A549 (cell line): ENCODE results near the gene DACT2. TPM values are rescaled to one million over a fixed set of nuclear protein-coding genes. Genes with fewer than 3 reads are reported as not detected.

Experiments used
- ATAC-seq, 2 experiments: fragments of 200-7000 bp in 1 of 2; fragments of >200 bp in 1 of 2; cut with Nextera tagmentation in 1 of 2; cut with Tn5 transposase in 1 of 2; 3 replicates each; pipeline versions ENCODE4 v1.8.0 to v1.9.1; 2018 to 2020; ENCODE audit warnings: mild to moderate bottlenecking in 1 of 2, moderate library complexity in 1 of 2
- CTCF ChIA-PET: fragments of 300-600 bp; sonication (Branson Sonifier 250); formaldehyde crosslinking; extraction: SDS; loops from one replicate; lab custom pipeline; 2021; ENCODE audit warnings: antibody characterized with exemption, inconsistent platforms; lab: Yijun Ruan, JAX
- POLR2A ChIA-PET: fragments of 350-600 bp; formaldehyde crosslinking; extraction: SDS; loops from one replicate; lab custom pipeline; 2021; ENCODE audit warnings: antibody characterized with exemption, inconsistent platforms; lab: Yijun Ruan, JAX
- DNase-seq, 2 experiments: peaks; one replicate each; pipeline versions ENCODE4 v3.0.0 to v3.0.0-alpha.2; 2011 to 2016; ENCODE audit warnings: low read depth in 1 of 2, low spot score in 1 of 2
- FAIRE-seq: peaks from 2 replicates; lab custom pipeline; 2011; peaks lifted over from hg19 to GRCh38; lab: Jason Lieb, UNC
- H3K27ac ChIP-seq, 2 experiments: fragments of >200 bp; sonication (Bioruptor Twin); formaldehyde crosslinking; 3 replicates each; pipeline ENCODE4 v1.5.1; 2016 to 2017
- H3K4me1 ChIP-seq: fragments of >200 bp; sonication (Bioruptor Twin); formaldehyde crosslinking; 3 replicates; pipeline ENCODE4 v1.6.1; 2016
- H3K4me2 ChIP-seq: fragments of >200 bp; sonication (Bioruptor Twin); formaldehyde crosslinking; 3 replicates; pipeline ENCODE4 v1.6.1; 2016
- H3K4me3 ChIP-seq: fragments of >200 bp; sonication (Bioruptor Twin); formaldehyde crosslinking; 3 replicates; pipeline ENCODE4 v1.5.1; 2016
- H3K9me3 ChIP-seq: fragments of >200 bp; sonication (Bioruptor Twin); formaldehyde crosslinking; 3 replicates; pipeline ENCODE4 v1.6.1; 2016
- CBX8 ChIP-seq: fragments of 200-600 bp; sonication (generic); IDR thresholded peaks from 2 replicates; pipeline ENCODE4 v1.6.1; 2016
- CHD2 ChIP-seq: fragments of 150-350 bp; IDR thresholded peaks from 2 replicates; pipeline ENCODE4 v1.6.1; 2014; ENCODE audit warnings: low read length; ENCODE audit not compliant: partially characterized antibody
- EHMT2 ChIP-seq: fragments of 200-600 bp; sonication (generic); IDR thresholded peaks from 2 replicates; pipeline ENCODE4 v1.6.1; 2016; ENCODE audit warnings: antibody characterized with exemption, low read depth, mild to moderate bottlenecking, moderate library complexity
- FOSL2 ChIP-seq, 2 experiments: fragments of 450-650 bp in 1 of 2; fragments of >200 bp in 1 of 2; sonication (Bioruptor Twin) in 1 of 2; formaldehyde crosslinking; IDR thresholded peaks; 2 replicates each; pipeline versions ENCODE4 v1.5.0 to v1.6.1; 2016 to 2020; ENCODE audit warnings: mild to moderate bottlenecking in 1 of 2, moderate library complexity in 1 of 2
- GATA3 ChIP-seq: IDR thresholded peaks from 2 replicates; pipeline ENCODE4 v1.6.1; 2012; ENCODE audit warnings: borderline replicate concordance
- KDM1A ChIP-seq: fragments of 200-600 bp; sonication (generic); IDR thresholded peaks from 2 replicates; pipeline ENCODE4 v1.6.1; 2016; ENCODE audit warnings: low read depth, mild to moderate bottlenecking
- MAFK ChIP-seq: fragments of 450-650 bp; IDR thresholded peaks from 2 replicates; pipeline ENCODE4 v1.6.1; 2014; ENCODE audit not compliant: partially characterized antibody
- MYC ChIP-seq: IDR thresholded peaks from 2 replicates; pipeline ENCODE4 v1.6.1; 2012; ENCODE audit warnings: mild to moderate bottlenecking, inconsistent platforms, low read length, improper control_type of control experiment, borderline replicate concordance
- PHF8 ChIP-seq: fragments of 200-600 bp; sonication (generic); IDR thresholded peaks from 2 replicates; pipeline ENCODE4 v1.6.1; 2016; ENCODE audit warnings: low read depth, mild to moderate bottlenecking, antibody characterized with exemption, moderate library complexity, borderline replicate concordance
- RARB ChIP-seq: fragments of 250-450 bp; sonication (Bioruptor Pico); IDR thresholded peaks from 2 replicates; pipeline ENCODE4 v1.8.0; 2021; ENCODE audit warnings: mild to moderate bottlenecking, moderate library complexity
- RFX5 ChIP-seq: fragments of 450-650 bp; IDR thresholded peaks from 2 replicates; pipeline ENCODE4 v1.7.1; 2014; ENCODE audit warnings: antibody characterized with exemption, mild to moderate bottlenecking, moderate library complexity
- SMC3 ChIP-seq: fragments of >200 bp; sonication (Bioruptor Twin); formaldehyde crosslinking; IDR thresholded peaks from 3 replicates; pipeline ENCODE4 v1.6.1; 2018; ENCODE audit warnings: inconsistent platforms
- SREBF2 ChIP-seq: fragments of 450-650 bp; IDR thresholded peaks from 2 replicates; pipeline ENCODE4 v1.6.1; 2014; ENCODE audit warnings: mild to moderate bottlenecking, moderate library complexity
- ZC3H11A ChIP-seq: fragments of 450-650 bp; IDR thresholded peaks from 2 replicates; pipeline ENCODE4 v1.6.1; 2014; ENCODE audit warnings: antibody characterized with exemption, mild to moderate bottlenecking
- ZSCAN20 ChIP-seq: fragments of 250-450 bp; sonication (Bioruptor Pico); IDR thresholded peaks from 2 replicates; pipeline ENCODE4 v1.8.0; 2022; ENCODE audit warnings: mild to moderate bottlenecking, moderate library complexity
- WGBS: methylation state at CpG from one replicate; pipeline ENCODE4 v1.1.6; 2017; ENCODE audit errors: missing lambda C conversion rate; 5-methylcytosine and 5-hydroxymethylcytosine counted together
- polyA plus RNA-seq, 4 experiments: library from polyadenylated mRNA; depleted of rRNA in 3 of 4; stranded (reverse); fragments of >200 nt; fragmentation: RNase III in 1 of 4; extraction: RNeasy Plus Mini Kit Qiagen cat#74134 plus additional on column Dnase treatment in 1 of 4; gene quantifications; 2 replicates in 3 of 4; 3 replicates in 1 of 4; pipeline ENCODE4 v1.2.3, GENCODE V29; 2011 to 2017
- TF ChIP-seq, protein P1 (sequence below): fragments of >200 bp; sonication (Bioruptor Twin); formaldehyde crosslinking; IDR thresholded peaks from 3 replicates; pipeline ENCODE4 v1.6.1; 2016
- TF ChIP-seq, protein P2 (sequence below): fragments of 150-350 bp; IDR thresholded peaks from 2 replicates; pipeline ENCODE4 v1.6.1; 2014; ENCODE audit warnings: low read depth, mild to moderate bottlenecking, low read length
- TF ChIP-seq, protein P3 (sequence below): IDR thresholded peaks from 2 replicates; pipeline ENCODE4 v1.6.1; 2012
- TF ChIP-seq, protein P4 (sequence below): fragments of >200 bp; sonication (Bioruptor Twin); formaldehyde crosslinking; IDR thresholded peaks from 3 replicates; pipeline ENCODE4 v1.5.1; 2016
- TF ChIP-seq, protein P5 (sequence below): IDR thresholded peaks from 2 replicates; pipeline ENCODE4 v1.6.1; 2012; ENCODE audit warnings: low read depth, borderline replicate concordance
- TF ChIP-seq, protein P6 (sequence below): fragments of 200-600 bp; sonication (generic); IDR thresholded peaks from 2 replicates; pipeline ENCODE4 v1.6.1; 2016; ENCODE audit warnings: antibody characterized with exemption, mild to moderate bottlenecking, moderate library complexity

DACT2 gene
- polyA plus RNA-seq, 2 of the 4 experiments (the other 2 are of a cell fraction), result 0.63 to 1.5 TPM

DNA sequence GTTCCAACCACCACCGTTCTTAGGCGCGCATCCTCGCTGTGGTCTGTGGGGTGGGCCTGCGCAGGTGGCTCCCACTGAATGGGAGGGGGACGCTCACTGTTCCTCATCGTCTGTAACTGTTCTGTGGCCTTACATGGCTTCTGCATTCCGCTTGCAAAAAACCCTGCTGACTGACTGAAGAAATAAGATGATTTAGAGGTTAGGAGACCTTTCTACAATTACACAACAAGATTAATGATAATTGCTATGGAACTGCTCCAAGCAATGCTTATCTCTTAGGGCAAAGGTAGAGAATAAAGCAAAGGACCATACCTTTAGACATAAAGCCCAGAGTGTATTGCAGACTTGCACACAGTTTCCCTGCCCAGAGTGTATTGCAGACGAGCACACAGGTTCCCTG lies 14.4 kb upstream of the DACT2 start:
- ATAC-seq, result no peak
- Histone ChIP-seq H3K4me3 (no peak overlapping the region), H3K4me2 (no peak overlapping the region), H3K4me1 (no peaks in the 10 kb centered on the region), H3K9me3 (no peaks in the 10 kb centered on the region), H3K27ac (no peak overlapping the region)
- TF ChIP-seq, protein P1, sequence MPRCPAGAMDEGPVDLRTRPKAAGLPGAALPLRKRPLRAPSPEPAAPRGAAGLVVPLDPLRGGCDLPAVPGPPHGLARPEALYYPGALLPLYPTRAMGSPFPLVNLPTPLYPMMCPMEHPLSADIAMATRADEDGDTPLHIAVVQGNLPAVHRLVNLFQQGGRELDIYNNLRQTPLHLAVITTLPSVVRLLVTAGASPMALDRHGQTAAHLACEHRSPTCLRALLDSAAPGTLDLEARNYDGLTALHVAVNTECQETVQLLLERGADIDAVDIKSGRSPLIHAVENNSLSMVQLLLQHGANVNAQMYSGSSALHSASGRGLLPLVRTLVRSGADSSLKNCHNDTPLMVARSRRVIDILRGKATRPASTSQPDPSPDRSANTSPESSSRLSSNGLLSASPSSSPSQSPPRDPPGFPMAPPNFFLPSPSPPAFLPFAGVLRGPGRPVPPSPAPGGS, result no peak
- no peak for TF ChIP-seq RARB
- no peak for TF ChIP-seq SMC3
- no peak for TF ChIP-seq EHMT2
- no peak for TF ChIP-seq MYC
- TF ChIP-seq RFX5, result no peak
- no peak for TF ChIP-seq SREBF2
- TF ChIP-seq, protein P2, sequence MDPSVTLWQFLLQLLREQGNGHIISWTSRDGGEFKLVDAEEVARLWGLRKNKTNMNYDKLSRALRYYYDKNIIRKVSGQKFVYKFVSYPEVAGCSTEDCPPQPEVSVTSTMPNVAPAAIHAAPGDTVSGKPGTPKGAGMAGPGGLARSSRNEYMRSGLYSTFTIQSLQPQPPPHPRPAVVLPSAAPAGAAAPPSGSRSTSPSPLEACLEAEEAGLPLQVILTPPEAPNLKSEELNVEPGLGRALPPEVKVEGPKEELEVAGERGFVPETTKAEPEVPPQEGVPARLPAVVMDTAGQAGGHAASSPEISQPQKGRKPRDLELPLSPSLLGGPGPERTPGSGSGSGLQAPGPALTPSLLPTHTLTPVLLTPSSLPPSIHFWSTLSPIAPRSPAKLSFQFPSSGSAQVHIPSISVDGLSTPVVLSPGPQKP, result no peak
- TF ChIP-seq, protein P3, sequence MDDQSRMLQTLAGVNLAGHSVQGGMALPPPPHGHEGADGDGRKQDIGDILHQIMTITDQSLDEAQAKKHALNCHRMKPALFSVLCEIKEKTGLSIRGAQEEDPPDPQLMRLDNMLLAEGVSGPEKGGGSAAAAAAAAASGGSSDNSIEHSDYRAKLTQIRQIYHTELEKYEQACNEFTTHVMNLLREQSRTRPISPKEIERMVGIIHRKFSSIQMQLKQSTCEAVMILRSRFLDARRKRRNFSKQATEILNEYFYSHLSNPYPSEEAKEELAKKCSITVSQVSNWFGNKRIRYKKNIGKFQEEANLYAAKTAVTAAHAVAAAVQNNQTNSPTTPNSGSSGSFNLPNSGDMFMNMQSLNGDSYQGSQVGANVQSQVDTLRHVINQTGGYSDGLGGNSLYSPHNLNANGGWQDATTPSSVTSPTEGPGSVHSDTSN, result no peak
- CTCF ChIA-PET, result no interaction called here
- FAIRE-seq, result no peak
- WGBS, result 86% methylated on average over 9 of the region's 9 CpGs
- DNase-seq, result no peak
- POLR2A ChIA-PET, result no interaction called here

DNA sequence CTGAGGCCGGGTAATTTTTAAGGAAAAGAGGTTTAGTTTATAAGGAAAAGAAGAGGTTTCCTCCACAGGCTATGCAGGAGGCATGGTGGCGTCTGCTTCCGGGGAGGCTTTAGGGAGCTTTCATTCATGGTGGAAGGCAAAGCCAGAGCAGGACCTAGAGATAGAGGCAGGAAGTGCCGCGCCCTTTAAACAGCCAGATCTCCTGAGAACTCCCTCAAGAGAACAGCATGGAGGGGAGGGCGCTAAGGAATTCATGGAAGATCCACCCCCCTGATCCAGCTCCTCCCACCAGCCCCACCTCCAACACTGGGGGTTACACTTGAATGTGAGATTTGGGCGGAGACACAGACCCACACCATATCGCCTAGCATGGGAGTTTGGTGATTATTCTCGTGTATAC lies 13.9 kb upstream of the DACT2 start:
- FAIRE-seq (no peak), ATAC-seq (no peak), DNase-seq (no peak)
- Histone ChIP-seq H3K4me3 (no peak overlapping the region), H3K4me2 (no peak overlapping the region), H3K27ac (no peak overlapping the region), H3K4me1 (no peaks in the 10 kb centered on the region), H3K9me3 (no peaks in the 10 kb centered on the region)
- CTCF ChIA-PET, result no interaction called here
- POLR2A ChIA-PET, result no interaction called here
- TF ChIP-seq ZC3H11A (no peak), CHD2 (no peak), ZSCAN20 (CRISPR knock-in tag) (no peak), MYC (no peak), KDM1A (no peak), MAFK (no peak), GATA3 (no peak), FOSL2 (IDR thresholded peaks at IDR 0.05) (no peak), FOSL2 (CRISPR knock-in tag; IDR thresholded peaks at IDR 0.05) (no peak), CBX8 (no peak), PHF8 (no peak)
- TF ChIP-seq, protein P4, sequence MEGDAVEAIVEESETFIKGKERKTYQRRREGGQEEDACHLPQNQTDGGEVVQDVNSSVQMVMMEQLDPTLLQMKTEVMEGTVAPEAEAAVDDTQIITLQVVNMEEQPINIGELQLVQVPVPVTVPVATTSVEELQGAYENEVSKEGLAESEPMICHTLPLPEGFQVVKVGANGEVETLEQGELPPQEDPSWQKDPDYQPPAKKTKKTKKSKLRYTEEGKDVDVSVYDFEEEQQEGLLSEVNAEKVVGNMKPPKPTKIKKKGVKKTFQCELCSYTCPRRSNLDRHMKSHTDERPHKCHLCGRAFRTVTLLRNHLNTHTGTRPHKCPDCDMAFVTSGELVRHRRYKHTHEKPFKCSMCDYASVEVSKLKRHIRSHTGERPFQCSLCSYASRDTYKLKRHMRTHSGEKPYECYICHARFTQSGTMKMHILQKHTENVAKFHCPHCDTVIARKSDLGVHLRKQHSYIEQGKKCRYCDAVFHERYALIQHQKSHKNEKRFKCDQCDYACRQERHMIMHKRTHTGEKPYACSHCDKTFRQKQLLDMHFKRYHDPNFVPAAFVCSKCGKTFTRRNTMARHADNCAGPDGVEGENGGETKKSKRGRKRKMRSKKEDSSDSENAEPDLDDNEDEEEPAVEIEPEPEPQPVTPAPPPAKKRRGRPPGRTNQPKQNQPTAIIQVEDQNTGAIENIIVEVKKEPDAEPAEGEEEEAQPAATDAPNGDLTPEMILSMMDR, result no peak
- TF ChIP-seq, protein P5, sequence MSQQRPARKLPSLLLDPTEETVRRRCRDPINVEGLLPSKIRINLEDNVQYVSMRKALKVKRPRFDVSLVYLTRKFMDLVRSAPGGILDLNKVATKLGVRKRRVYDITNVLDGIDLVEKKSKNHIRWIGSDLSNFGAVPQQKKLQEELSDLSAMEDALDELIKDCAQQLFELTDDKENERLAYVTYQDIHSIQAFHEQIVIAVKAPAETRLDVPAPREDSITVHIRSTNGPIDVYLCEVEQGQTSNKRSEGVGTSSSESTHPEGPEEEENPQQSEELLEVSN, result no peak
- TF ChIP-seq, protein P6, sequence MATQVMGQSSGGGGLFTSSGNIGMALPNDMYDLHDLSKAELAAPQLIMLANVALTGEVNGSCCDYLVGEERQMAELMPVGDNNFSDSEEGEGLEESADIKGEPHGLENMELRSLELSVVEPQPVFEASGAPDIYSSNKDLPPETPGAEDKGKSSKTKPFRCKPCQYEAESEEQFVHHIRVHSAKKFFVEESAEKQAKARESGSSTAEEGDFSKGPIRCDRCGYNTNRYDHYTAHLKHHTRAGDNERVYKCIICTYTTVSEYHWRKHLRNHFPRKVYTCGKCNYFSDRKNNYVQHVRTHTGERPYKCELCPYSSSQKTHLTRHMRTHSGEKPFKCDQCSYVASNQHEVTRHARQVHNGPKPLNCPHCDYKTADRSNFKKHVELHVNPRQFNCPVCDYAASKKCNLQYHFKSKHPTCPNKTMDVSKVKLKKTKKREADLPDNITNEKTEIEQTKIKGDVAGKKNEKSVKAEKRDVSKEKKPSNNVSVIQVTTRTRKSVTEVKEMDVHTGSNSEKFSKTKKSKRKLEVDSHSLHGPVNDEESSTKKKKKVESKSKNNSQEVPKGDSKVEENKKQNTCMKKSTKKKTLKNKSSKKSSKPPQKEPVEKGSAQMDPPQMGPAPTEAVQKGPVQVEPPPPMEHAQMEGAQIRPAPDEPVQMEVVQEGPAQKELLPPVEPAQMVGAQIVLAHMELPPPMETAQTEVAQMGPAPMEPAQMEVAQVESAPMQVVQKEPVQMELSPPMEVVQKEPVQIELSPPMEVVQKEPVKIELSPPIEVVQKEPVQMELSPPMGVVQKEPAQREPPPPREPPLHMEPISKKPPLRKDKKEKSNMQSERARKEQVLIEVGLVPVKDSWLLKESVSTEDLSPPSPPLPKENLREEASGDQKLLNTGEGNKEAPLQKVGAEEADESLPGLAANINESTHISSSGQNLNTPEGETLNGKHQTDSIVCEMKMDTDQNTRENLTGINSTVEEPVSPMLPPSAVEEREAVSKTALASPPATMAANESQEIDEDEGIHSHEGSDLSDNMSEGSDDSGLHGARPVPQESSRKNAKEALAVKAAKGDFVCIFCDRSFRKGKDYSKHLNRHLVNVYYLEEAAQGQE, result no peak
- TF ChIP-seq, all 56 proteins: peak for 0
- WGBS, result 74% methylated on average over 9 of the region's 9 CpGs
